HG03097 (cell line): ENCODE data around the gene ZFYVE28.

Experiments used
- ATAC-seq: cut with Tn5 transposase; IDR thresholded peaks from one replicate; pipeline ENCODE4 v1.9.1; 2021; ENCODE audit not compliant: unreplicated experiment, low FRiP score

The ZFYVE28 gene

DNA sequence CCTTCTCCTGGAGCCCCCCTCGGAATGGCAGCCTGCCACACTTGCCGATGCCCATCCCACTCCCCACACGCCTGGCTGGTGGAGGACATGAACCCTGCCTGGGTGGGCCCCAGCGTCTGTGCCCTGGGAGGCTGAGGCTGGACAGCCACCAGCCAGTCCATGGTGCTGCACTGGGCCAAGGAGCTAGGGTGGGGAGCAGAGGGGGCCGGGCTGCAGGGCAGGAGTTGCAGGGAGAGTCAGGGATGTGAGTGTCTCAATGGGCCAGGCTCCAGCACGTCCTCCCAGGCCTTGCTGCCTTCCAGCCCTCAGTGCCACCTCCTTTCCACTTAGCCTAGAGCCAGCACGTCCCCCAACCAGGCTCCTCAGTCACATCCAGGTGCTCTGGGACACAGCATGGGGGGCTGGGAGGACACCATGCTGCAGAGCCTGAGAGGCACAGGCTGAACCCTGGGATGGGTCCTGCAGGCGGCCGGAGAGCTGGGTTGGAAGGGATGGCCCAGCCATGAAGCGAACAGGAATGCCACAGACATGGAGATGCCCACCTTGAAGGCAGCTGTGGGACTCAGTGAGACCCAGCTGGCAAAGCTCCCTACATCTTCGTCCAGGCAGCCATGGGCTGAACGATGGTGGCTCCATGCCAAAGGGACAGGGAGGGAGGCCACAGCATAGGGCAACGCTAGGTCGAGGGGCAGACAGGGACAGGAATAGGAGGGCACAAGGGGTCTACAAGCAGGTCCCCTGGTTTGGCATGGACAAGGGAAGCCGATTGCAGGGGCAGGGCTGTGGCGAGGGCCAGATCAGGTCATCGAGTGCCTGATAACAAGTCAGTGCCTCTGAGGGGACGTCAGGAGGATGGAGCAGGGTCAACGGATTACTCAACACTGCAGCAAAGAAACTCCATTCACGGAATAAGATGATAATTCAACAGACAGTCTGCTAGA is 126.5 kb downstream of the ZFYVE28 start:
- no peak for ATAC-seq

GRCh38 chr4:2290974-2291704 is 127.3 kb downstream of the ZFYVE28 start:
- no peak for ATAC-seq

- ATAC-seq, result no peak
Measured at GRCh38 chr4:2290488-2290887, 128.0 kb downstream of the ZFYVE28 start.

DNA sequence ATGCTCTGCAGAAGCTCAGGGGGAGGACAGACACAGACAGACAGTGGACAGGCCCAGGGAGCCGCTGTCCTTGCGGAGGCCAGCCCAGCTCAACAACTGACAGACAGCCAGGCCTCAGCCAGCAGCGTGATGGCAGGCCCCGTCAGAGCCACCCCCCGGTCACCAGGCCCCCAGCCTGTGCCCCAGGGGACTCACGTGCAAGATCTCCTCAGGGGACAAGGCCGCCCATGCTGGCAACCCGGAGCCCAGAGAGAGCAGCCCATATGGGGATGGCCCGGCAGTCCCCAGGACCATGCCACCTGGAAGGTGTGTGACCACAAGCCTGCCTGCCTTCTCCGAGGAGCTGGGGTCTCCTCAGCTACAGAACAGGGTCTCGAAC is 128.5 kb downstream of the ZFYVE28 start:
- no peak for ATAC-seq

DNA sequence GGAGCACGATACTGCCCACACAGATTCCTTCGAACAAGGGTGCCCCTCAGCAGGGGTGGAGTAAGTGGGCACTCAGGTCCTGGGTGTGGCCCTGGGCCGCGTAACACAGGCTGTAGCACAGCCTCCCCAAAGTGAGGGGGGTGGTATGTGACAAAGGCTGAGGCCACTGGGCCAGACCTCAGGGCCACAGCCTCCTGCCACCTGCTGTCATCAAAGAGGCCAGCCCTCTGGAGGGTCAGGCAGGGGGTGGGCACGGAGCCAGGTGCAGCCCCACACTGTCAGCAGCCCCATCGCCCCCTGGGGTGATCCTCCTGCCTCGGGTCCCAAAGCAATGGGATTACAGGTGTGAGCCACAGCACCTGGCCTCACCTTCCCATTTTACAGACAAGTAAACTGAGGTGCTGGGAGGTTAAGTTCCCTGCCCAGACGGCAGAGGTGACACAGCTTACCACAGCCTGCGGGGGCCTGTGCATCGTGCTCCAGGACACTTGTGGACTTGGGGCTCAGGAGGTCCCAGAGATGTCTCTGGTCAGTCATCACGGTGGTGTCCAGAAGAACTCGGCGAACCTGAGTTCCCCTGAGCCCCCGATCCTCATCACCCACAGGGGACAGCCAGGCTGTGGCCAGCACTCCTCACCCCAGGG is 129.0 kb downstream of the ZFYVE28 start:
- no peak for ATAC-seq

DNA sequence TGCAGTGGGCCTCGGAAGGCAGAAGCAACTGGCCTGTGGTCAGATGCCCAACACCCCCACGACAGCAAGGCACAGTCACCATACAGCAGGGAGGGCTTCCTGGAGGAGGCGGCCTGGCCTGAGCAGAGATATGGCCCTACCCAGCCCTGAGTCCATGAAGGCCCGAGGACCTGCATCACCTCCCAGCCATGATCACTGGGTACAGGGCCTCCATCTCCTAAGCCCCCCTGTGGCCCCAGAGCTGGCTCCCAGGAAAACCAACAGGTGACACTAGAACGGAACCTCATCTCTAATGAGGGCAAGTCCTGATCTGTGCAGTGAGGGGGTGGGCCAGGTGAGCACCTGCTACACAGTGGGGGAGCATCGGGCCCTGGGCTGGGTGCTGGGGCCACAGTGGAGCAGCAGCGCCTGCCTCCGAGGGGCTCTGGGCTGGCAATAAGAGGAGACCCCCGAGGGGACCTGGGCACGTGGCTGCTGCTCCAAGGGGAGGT is 130.3 kb downstream of the ZFYVE28 start:
- ATAC-seq, result no peak

GRCh38 chr4:2287594-2287915 is 130.9 kb downstream of the ZFYVE28 start:
- ATAC-seq, result no peak

DNA sequence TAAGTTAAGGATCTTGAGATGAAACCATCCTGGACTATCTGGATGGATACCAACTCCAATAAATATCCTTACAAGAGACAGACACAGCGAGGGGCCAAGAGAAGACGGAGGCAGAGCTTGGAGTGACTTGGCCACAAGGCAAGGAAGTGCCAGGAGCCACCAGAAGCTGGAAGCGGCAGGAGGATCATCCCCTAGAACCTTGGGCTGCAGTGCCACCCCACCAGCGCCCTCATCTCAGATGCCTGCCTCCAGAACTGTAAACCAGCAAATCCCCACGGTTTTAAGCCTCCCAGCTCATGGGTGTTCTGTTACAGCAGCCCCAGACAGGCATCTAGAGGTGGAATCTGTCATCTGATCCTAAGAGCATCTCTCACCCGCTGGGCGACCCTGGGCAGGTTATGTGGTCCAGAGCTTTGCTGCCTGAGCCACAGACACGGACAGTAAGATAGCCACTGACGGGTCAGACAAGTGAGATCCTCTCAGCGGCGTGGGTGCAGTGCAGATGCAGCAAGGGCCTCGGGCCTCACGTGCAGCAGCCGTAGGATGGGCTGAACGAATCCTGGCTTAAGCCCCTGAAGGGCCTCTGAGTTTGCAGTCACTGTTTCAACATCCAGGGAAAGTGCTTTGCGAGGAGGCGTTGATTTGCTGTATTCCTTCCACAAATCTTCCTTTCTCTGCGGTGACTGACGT is 131.4 kb downstream of the ZFYVE28 start:
- no peak for ATAC-seq

DNA sequence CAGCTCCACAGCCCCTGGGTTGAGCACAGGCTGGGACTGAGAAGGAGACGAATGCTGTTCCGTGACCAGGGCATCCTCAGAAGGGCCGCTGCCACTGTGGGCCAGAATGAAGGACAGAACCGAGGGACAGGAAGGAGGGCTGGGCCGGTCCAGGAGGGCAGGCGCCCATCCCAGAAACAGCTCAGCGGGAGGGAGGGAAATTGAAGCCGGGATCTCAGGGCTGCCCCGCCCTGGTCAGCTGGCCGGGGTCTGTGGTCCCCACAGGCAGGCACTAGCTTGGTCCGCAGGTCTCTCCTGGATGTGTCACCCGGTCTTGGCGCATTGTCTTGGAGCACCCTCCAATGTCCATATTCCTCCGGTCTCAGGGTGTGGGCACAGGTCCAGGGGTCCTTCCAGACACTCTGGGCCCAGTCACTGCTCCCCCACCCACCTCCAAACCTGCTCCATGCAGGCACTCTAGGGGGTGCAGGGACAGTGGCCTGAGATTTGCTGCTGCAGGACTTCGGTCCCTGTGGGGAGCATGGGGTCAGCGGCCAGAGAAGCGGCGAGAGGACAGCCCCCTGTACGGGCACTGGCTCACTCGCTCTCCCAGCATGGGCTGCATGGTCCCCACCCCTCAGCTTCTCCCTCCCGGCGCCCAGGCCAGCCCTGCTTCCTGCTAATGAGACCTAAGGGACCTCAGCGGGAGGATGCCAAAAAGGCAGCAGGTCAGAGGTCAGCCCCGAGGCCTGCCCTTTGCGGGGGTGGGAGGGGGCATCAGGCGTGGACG is 132.6 kb downstream of the ZFYVE28 start:
- ATAC-seq, result no peak

DNA sequence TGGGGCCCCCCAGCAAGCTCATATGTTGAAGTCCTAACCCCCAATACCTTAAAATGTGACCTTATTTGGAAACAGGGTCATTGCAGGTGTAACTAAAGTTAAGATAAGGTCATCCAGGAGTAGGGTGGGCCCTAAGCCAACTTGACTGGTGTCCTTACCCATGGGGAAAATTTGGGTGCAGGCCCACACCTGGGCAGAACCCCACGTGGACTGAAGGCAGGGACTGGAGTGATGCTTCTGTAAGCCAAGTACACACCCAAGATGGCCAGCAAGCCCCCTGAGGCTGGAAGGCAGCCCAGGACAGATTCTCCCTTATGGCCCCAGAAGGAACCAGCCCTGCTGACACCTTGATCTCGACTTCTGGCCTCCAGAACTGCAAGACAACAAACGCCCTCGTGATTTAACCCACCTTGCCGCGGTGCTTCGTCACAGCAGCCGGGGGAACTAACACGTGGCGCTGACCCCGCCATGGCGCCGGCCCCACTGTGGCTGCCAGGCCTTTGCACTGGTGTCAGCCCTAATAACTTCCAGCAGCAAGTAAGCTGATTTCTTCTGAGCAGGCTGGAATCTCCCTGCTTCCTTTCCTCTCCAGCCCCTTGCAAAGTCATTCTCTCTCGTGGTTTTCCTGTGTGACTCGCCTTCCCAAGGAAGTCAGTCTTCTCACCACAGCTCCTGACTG is 133.4 kb downstream of the ZFYVE28 start:
- no peak for ATAC-seq

- no peak for ATAC-seq
Measured at GRCh38 chr4:2284161-2284933, 134.1 kb downstream of the ZFYVE28 start.

- ATAC-seq, result no peak
Measured at GRCh38 chr4:2283199-2283711, 135.2 kb downstream of the ZFYVE28 start.

DNA sequence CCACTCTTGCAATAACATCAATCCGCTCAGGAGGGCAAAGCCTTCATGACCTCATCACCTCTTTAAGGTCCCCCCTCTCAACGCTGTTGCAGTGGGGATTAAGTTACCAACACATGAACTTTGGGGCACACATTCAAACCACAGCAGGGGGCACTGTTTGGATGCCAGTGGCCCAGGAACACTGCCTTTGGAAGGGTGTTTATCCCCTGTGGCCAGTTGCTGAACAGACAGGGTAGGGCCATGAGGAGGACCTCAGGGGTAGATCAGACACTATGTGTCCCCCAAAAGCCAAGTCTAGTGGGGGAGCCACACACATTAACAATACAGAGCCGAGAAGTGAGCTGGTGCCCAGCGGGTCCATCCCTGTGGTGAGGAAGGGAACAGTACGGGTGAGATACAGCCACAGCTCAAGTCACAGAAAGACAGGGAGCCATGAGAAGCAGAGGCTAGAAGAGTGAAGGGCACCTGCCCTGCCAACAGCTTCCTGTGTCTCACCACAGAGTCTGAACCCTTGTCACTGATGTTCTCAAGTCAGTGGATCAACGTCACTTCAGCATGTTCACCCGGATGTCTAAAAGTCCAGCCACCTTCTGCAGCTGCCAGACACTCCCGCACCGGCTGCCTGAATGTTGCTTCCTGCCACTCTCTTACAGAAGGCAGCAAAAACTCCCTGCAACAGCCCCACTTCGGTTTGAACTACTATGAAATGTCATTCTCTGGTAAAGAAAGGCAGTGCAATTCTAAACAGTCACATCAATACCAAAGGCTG is 136.7 kb downstream of the ZFYVE28 start:
- peak; percentile 81 for ATAC-seq

DNA sequence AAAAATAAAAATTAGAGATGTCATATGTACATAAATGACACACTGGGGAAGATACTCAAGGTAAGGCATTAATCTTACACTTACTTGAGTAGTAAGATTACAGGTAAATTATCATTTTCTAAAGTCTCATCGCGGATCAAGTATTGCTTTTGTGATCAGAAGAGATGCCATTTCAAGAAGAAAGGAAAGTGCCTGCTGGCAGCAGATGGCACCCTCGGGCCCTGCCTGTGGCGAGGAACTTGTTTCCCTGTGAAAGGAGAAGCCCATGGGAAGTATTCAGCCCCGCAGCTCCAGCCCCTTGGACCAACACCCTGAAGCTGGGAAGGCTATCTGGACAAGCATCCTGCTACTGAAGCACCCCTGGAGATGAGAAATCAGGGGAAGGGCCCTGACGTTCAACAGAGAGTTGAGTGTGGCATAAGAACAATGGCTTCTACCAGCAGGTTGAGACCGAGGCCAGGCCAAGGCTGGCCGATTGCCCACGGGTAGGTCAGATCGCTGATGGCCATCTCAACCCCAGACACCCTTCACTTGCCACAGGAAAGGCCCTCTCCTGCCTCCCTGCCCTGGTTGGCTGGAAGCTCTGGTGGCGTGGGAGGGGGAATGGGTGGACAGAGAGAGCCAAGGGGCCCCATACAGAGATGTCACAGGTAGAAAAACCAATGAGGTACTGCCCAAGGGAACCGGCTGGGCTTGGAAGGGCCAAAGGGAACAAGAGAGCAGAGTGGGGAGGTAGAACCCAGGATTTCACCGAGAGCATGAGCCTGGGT is 137.7 kb downstream of the ZFYVE28 start:
- no peak for ATAC-seq

GRCh38 chr4:2277956-2278355 is 140.5 kb downstream of the ZFYVE28 start:
- no peak for ATAC-seq

DNA sequence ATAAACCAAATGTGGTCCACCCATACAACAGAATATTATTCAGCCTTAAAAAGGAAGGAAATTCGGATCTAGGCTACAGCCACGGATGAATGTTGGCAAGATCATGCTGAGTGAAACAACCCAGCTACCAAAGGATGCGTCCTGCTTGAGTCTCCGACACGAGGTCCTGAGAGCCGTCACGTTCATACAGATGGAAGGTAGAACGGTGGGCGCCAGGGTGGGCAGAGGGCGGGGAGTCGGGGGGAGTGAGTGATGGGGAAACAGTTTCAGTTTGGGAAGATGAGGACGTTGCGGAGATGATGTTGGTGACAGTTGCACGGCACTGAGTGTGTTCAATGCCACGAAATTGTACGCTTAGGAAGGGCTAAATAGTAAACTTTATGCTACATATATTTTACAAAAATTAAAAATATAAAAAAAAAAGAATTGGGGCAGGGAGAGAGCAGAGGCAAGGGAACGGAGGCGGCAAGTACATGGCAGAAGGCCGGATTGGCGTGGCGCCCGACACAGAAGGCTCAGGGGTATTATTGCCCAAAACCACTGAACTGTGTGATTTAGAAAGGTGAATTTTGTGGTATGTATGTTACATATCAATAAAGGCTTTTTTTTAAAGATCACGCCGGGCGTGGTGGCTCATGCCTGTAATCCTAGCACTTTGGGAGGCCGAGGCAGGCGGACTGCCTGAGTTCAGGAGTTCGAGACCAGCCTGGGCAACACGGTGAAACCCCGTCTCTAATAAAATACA is 141.7 kb downstream of the ZFYVE28 start:
- no peak for ATAC-seq
